H1 (cell line): ENCODE data around the gene KIF1B. TPM values are rescaled to one million over a fixed set of nuclear protein-coding genes. Genes with fewer than 3 reads are reported as not detected.

ENCODE experiments used
- CTCF ChIA-PET: fragments of 300-600 bp; sonication (Branson Sonifier 250); formaldehyde crosslinking; loops from one replicate; lab custom pipeline; 2021; ENCODE audit not compliant: partially characterized antibody; lab: Charles Lee
- POLR2A ChIA-PET: fragments of 300-600 bp; sonication (Branson Sonifier 250); formaldehyde crosslinking; loops from one replicate; lab custom pipeline; 2021; ENCODE audit warnings: inconsistent platforms; ENCODE audit not compliant: partially characterized antibody; lab: Charles Lee
- DNase-seq, 2 experiments: peaks; one replicate each; pipeline versions ENCODE4 v3.0.0 to v3.0.0-alpha.2; 2010 to 2022; ENCODE audit warnings: low spot score in 2 of 2, low read depth in 1 of 2, mixed read lengths in 1 of 2
- FAIRE-seq: peaks from 2 replicates; lab custom pipeline; 2011; peaks lifted over from hg19 to GRCh38; lab: Jason Lieb, UNC
- H2AFZ ChIP-seq: 2 replicates; pipeline ENCODE4 v1.8.1; 2012; ENCODE audit warnings: low read length, inconsistent platforms
- H2AK5ac ChIP-seq: 2 replicates; pipeline ENCODE4 v1.6.1; 2013; ENCODE audit warnings: low read depth, low read length
- H2BK120ac ChIP-seq: replicated peaks from 2 replicates; pipeline ENCODE3; 2013; ENCODE audit warnings: low read depth, low read length, inconsistent platforms
- H2BK12ac ChIP-seq: 2 replicates; pipeline ENCODE4 v1.6.1; 2013; ENCODE audit warnings: low read depth, low read length
- H2BK15ac ChIP-seq: 2 replicates; pipeline ENCODE4 v1.6.1; 2013; ENCODE audit warnings: low read length
- H2BK20ac ChIP-seq: 2 replicates; pipeline ENCODE4 v1.6.1; 2013; ENCODE audit warnings: low read length
- H2BK5ac ChIP-seq: 2 replicates; pipeline ENCODE4 v1.6.1; 2013; ENCODE audit warnings: low read depth, low read length
- H3K14ac ChIP-seq: 2 replicates; pipeline ENCODE4 v1.6.1; 2013; ENCODE audit warnings: inconsistent platforms; ENCODE audit not compliant: insufficient read length
- H3K18ac ChIP-seq: 2 replicates; pipeline ENCODE4 v1.6.1; 2013; ENCODE audit warnings: low read length; ENCODE audit errors: extremely low read depth
- H3K23ac ChIP-seq: 2 replicates; pipeline ENCODE4 v1.6.1; 2013; ENCODE audit warnings: inconsistent platforms; ENCODE audit not compliant: insufficient read length
- H3K23me2 ChIP-seq: 2 replicates; pipeline ENCODE4 v1.6.1; 2013; ENCODE audit warnings: low read depth, low read length
- H3K27ac ChIP-seq: 2 replicates; pipeline ENCODE4 v1.6.1; 2011; ENCODE audit warnings: low read depth, low read length, inconsistent platforms
- H3K27me3 ChIP-seq, 4 experiments: replicated peaks in 1 of 4; 1 replicate in 1 of 4; 2 replicates in 3 of 4; pipeline versions ENCODE4 v1.6.1 to v1.8.1; 2011 to 2013; ENCODE audit warnings: low read length in 3 of 4, mild to moderate bottlenecking in 3 of 4, inconsistent platforms in 2 of 4, mixed read lengths in 2 of 4, moderate library complexity in 1 of 4; ENCODE audit not compliant: control insufficient read depth in 3 of 4, insufficient read depth in 3 of 4; ENCODE audit errors: extremely low read depth in 1 of 4
- H3K36me3 ChIP-seq, 4 experiments: 2 replicates each; pipeline versions ENCODE4 v1.6.1 to v1.8.1; 2011 to 2013; ENCODE audit warnings: mild to moderate bottlenecking in 4 of 4, low read length in 3 of 4, moderate library complexity in 2 of 4, control low read depth in 1 of 4, inconsistent platforms in 1 of 4; ENCODE audit not compliant: insufficient read depth in 4 of 4, control insufficient read depth in 2 of 4
- H3K4ac ChIP-seq: replicated peaks from 2 replicates; pipeline ENCODE3; 2013; ENCODE audit warnings: low read length, low read depth, mixed read lengths, inconsistent platforms; ENCODE audit not compliant: insufficient read length
- H3K4me1 ChIP-seq, 4 experiments: replicated peaks in 1 of 4; 1 replicate in 1 of 4; 2 replicates in 3 of 4; pipeline versions ENCODE4 v1.6.1 to v1.8.1; 2011 to 2013; ENCODE audit warnings: low read length in 3 of 4, inconsistent platforms in 2 of 4, mixed read lengths in 1 of 4; ENCODE audit not compliant: insufficient read depth in 4 of 4, control insufficient read depth in 3 of 4
- H3K4me2 ChIP-seq, 2 experiments: 2 replicates each; pipeline versions ENCODE4 v1.6.1 to v1.8.1; 2011 to 2013; ENCODE audit warnings: low read depth in 2 of 2, low read length in 2 of 2, control low read depth in 1 of 2, inconsistent platforms in 1 of 2, mild to moderate bottlenecking in 1 of 2; ENCODE audit not compliant: insufficient read depth in 1 of 2
- H3K4me3 ChIP-seq, 4 experiments: fragments of 200-600, 300-600 bp in 1 of 4; sonication (generic), shearing (Covaris generic), sonication (Bioruptor Twin) in 1 of 4; 2 replicates each; pipeline versions ENCODE4 v1.5.1 to v1.8.1; 2011 to 2016; ENCODE audit warnings: low read length in 4 of 4, low read depth in 3 of 4, control low read depth in 2 of 4, inconsistent platforms in 2 of 4, mild to moderate bottlenecking in 2 of 4, mixed read lengths in 1 of 4, moderate library complexity in 1 of 4; ENCODE audit not compliant: insufficient read depth in 2 of 4; ENCODE audit errors: extremely low read depth in 1 of 4
- H3K56ac ChIP-seq: replicated peaks from 2 replicates; pipeline ENCODE3; 2013; ENCODE audit warnings: low read depth, mild to moderate bottlenecking, mixed read lengths, low read length, inconsistent platforms; ENCODE audit not compliant: insufficient read length
- H3K79me1 ChIP-seq: 2 replicates; pipeline ENCODE4 v1.6.1; 2013; ENCODE audit warnings: low read depth, low read length, control low read depth
- H3K79me2 ChIP-seq, 2 experiments: 2 replicates each; pipeline versions ENCODE4 v1.6.1 to v1.8.1; 2012 to 2013; ENCODE audit warnings: low read length in 2 of 2, mild to moderate bottlenecking in 2 of 2, inconsistent platforms in 1 of 2; ENCODE audit not compliant: insufficient read depth in 2 of 2, control insufficient read depth in 1 of 2
- H3K9ac ChIP-seq, 4 experiments: replicated peaks in 1 of 4; 1 replicate in 1 of 4; 2 replicates in 3 of 4; pipeline versions ENCODE4 v1.6.1 to v1.8.1; 2011 to 2013; ENCODE audit warnings: low read depth in 3 of 4, low read length in 3 of 4, control low read depth in 2 of 4, mild to moderate bottlenecking in 2 of 4, moderate library complexity in 2 of 4, inconsistent platforms in 1 of 4; ENCODE audit errors: extremely low read depth in 1 of 4
- H3K9me3 ChIP-seq, 2 experiments: 2 replicates each; pipeline versions ENCODE4 v1.6.1 to v1.8.1; 2012 to 2013; ENCODE audit warnings: mild to moderate bottlenecking in 2 of 2, moderate library complexity in 2 of 2, control low read depth in 1 of 2, inconsistent platforms in 1 of 2, low read depth in 1 of 2, low read length in 1 of 2, mixed read lengths in 1 of 2; ENCODE audit not compliant: insufficient read depth in 2 of 2
- H4K20me1 ChIP-seq, 2 experiments: replicated peaks in 1 of 2; 2 replicates each; pipeline versions ENCODE3 to v1.8.1; 2011 to 2013; ENCODE audit warnings: inconsistent platforms in 2 of 2, low read length in 2 of 2, mild to moderate bottlenecking in 1 of 2; ENCODE audit not compliant: insufficient read depth in 2 of 2, control insufficient read depth in 1 of 2
- H4K5ac ChIP-seq: 2 replicates; pipeline ENCODE4 v1.6.1; 2013; ENCODE audit warnings: low read length, low read depth, mixed read lengths, inconsistent platforms; ENCODE audit not compliant: insufficient read length
- H4K8ac ChIP-seq: 2 replicates; pipeline ENCODE4 v1.8.0; 2013; ENCODE audit warnings: mild to moderate bottlenecking, moderate library complexity, low read length, inconsistent platforms; ENCODE audit not compliant: insufficient read depth; ENCODE audit errors: extremely low read depth
- H4K91ac ChIP-seq: replicated peaks from 2 replicates; pipeline ENCODE3; 2013; ENCODE audit warnings: low read length, mixed read lengths, inconsistent platforms; ENCODE audit not compliant: insufficient read length
- CHD2 ChIP-seq: IDR thresholded peaks from 2 replicates; pipeline ENCODE4 v1.6.1; 2012; ENCODE audit warnings: low read length, improper control_type of control experiment
- FOSL1 ChIP-seq: IDR thresholded peaks from 2 replicates; pipeline ENCODE4 v1.6.1; 2011; ENCODE audit warnings: mild to moderate bottlenecking, low read depth, low read length, moderate library complexity; ENCODE audit not compliant: insufficient read depth
- GABPA ChIP-seq: IDR thresholded peaks from 2 replicates; pipeline ENCODE4 v1.6.1; 2011; ENCODE audit warnings: mild to moderate bottlenecking, low read length, moderate library complexity, borderline replicate concordance; ENCODE audit not compliant: insufficient read depth
- KDM5A ChIP-seq: fragments of 200-600 bp; IDR thresholded peaks from 2 replicates; pipeline ENCODE4 v1.7.1; 2012; ENCODE audit warnings: mild to moderate bottlenecking, low read length, inconsistent platforms, mixed read lengths
- POLR2AphosphoS5 ChIP-seq: IDR thresholded peaks from 2 replicates; pipeline ENCODE4 v1.6.1; 2011; ENCODE audit warnings: low read depth, low read length
- RAD21 ChIP-seq, 2 experiments: IDR thresholded peaks in 1 of 2; conservative IDR thresholded peaks in 1 of 2; 2 replicates each; pipeline ENCODE4 v1.6.1; 2011; ENCODE audit warnings: low read depth in 2 of 2, low read length in 2 of 2, improper control_type of control experiment in 1 of 2, inconsistent platforms in 1 of 2, mild to moderate bottlenecking in 1 of 2, moderate library complexity in 1 of 2
- RXRA ChIP-seq: IDR thresholded peaks from 2 replicates; pipeline ENCODE4 v1.6.1; 2011; ENCODE audit warnings: low read depth, mild to moderate bottlenecking, low read length, moderate library complexity; ENCODE audit not compliant: insufficient read depth
- SP4 ChIP-seq: IDR thresholded peaks from 2 replicates; pipeline ENCODE4 v1.6.1; 2012; ENCODE audit warnings: low read length, inconsistent platforms
- TAF7 ChIP-seq: optimal IDR thresholded peaks from 2 replicates; pipeline ENCODE3; 2011; ENCODE audit warnings: low read depth, mild to moderate bottlenecking, inconsistent platforms, low read length, moderate library complexity, borderline replicate concordance
- TBP ChIP-seq: IDR thresholded peaks from 2 replicates; pipeline ENCODE4 v1.6.1; 2011; ENCODE audit warnings: low read depth, low read length, improper control_type of control experiment
- TEAD4 ChIP-seq: IDR thresholded peaks from 2 replicates; pipeline ENCODE4 v1.6.1; 2012; ENCODE audit warnings: low read depth, low read length, inconsistent platforms, mixed read lengths
- WGBS, 2 experiments: shearing (Covaris generic) in 1 of 2; methylation state at CpG; one replicate each; pipeline versions ENCODE4 v1.1.6 to v1.1.7; 2013 to 2015; ENCODE audit warnings: low lambda C conversion rate in 2 of 2, mixed read lengths in 2 of 2, inconsistent platforms in 1 of 2, low coverage in 1 of 2, missing lambda C conversion rate in 1 of 2; ENCODE audit not compliant: insufficient replicate concordance in 2 of 2, insufficient coverage in 1 of 2, insufficient read length in 1 of 2; ENCODE audit errors: extremely low coverage in 1 of 2, missing lambda C conversion rate in 1 of 2; 5-methylcytosine and 5-hydroxymethylcytosine counted together
- polyA plus RNA-seq, 7 experiments: library from polyadenylated mRNA; depleted of rRNA in 3 of 7; stranded (reverse) in 5 of 7; unstranded in 2 of 7; fragments of >200 nt in 5 of 7; fragments of 200-250 nt in 2 of 7; gene quantifications; 1 replicate in 5 of 7; 2 replicates in 1 of 7; 4 replicates in 1 of 7; pipeline versions ENCODE4 v1.2.1 to v1.2.3, GENCODE V29; 2011 to 2013; ENCODE audit warnings: missing spikeins in 2 of 7, mixed read lengths in 2 of 7
- total RNA-seq: library from RNA; stranded (reverse); fragmentation: NEBNext Ultra II Directional; extraction: Animal tissue kit (Norgen Biotek cat#: 25700); gene quantifications from 2 replicates; pipeline ENCODE4 v1.2.1, GENCODE V29; 2021

Gene KIF1B
- total and polyA plus RNA-seq, 2 of the 8 experiments (the other 6 are each of a cell fraction or from before 2014, with no cell fraction given): 39.1 to 74.2 TPM

DNA sequence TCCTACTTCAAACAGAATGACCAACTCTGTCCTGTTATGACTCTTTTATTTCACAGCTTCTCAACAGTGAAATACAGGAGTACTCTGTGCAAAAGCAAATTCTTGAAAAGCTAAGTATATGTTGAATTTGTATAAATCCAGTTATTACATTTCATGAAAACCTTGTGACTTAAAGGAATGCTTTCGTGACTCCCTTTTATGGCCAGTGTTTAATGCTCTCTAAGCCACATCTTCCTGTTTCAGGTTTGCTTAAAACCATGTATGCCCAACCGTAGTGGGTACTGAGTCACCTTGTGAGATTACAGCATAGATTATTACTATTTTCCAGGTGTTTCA is 40.2 kb upstream of the KIF1B start:
- WGBS, 2 experiments: 92% methylated on average over 2 of the region's 2 CpGs; no CpG with 5 or more reads in 1 of the 2 experiments
- Histone ChIP-seq H3K23ac (no peak overlapping the region), H4K5ac (no peak overlapping the region), H3K27me3 (no peaks in the 10 kb centered on the region), H3K9ac (no peak overlapping the region), H2BK12ac (no peak overlapping the region), H2AFZ (no peak overlapping the region), H3K36me3 (peaks cover 14 to 38% (median 30%) of the 10 kb centered on the region in 4 experiments), H2BK20ac (no peak overlapping the region), H3K4me2 (no peak overlapping the region), H2BK5ac (no peak overlapping the region), H3K79me1 (no peaks in the 10 kb centered on the region), H4K8ac (no peak overlapping the region), H3K56ac (no peak overlapping the region), H3K27ac (no peak overlapping the region), H3K4ac (no peak overlapping the region), H2AK5ac (no peak overlapping the region), H4K91ac (no peak overlapping the region), H4K20me1 (no peaks in the 10 kb centered on the region), H3K23me2 (no peaks in the 10 kb centered on the region), H2BK15ac (no peak overlapping the region), H3K14ac (peak overlapping the region; percentile 31), H3K4me3 (no peak overlapping the region), H3K4me1 (no peaks in the 10 kb centered on the region), H2BK120ac (no peak overlapping the region), H3K79me2 (no peaks in the 10 kb centered on the region), H3K9me3 (0 out of 4 replicates have a peak, but pooled peaks cover 0 to 2% of the 10 kb centered on the region in 2 experiments), H3K18ac (no peak overlapping the region)
- FAIRE-seq (no peak), DNase-seq (no peak)
- ChIA-PET CTCF (interaction anchor here (1.4 kb wide), 1 partner anchor 40 kb away, joined by 3 read pairs; no protein-coding TSS in a partner anchor), POLR2A (no interaction called here)
- TF ChIP-seq TEAD4: no peak
- no peak for TF ChIP-seq RAD21 (IDR thresholded peaks at IDR 0.05 in 1 of 2, conservative IDR thresholded peaks at IDR 0.05 in 1 of 2; ENCODE audit: low read depth in 2 of 2, low read length in 2 of 2)
- no peak for TF ChIP-seq KDM5A
- TF ChIP-seq SP4: no peak
- no peak for TF ChIP-seq POLR2AphosphoS5
- TF ChIP-seq FOSL1: no peak
- no peak for TF ChIP-seq CHD2
- TF ChIP-seq TBP: no peak
- no peak for TF ChIP-seq GABPA
- no peak for TF ChIP-seq RXRA
- TF ChIP-seq TAF7: no peak
